Stimulated activated memory B cell treated with anti-CD40 and anti-IgM and Interleukin-4, amounts not matched to agents 10 μg/mL and 1 μg/mL and 100 μg/mL, for 72 hours (primary cell): ENCODE measurements around the gene TTLL3.
"Not testable (repeated sequence)": the region's sequence is repeated elsewhere in the genome, so short reads cannot be mapped to it uniquely, and the experiment has no call there.

ENCODE experiments used
- ATAC-seq: fragments of 150-1000 bp; cut with Tn5 transposase; 2 replicates; pipeline ENCODE4 v1.10.0; 2021
- H3K27ac Mint-ChIP-seq: one replicate; pipeline ENCODE4 v1.8.0; 2022; ENCODE audit warnings: mild to moderate bottlenecking, mixed read lengths
- H3K27me3 Mint-ChIP-seq: one replicate; pipeline ENCODE4 v1.8.0; 2022; ENCODE audit warnings: mixed read lengths
- H3K36me3 Mint-ChIP-seq: one replicate; pipeline ENCODE4 v1.8.0; 2022; ENCODE audit warnings: mixed read lengths
- H3K4me1 Mint-ChIP-seq: one replicate; pipeline ENCODE4 v1.8.0; 2022; ENCODE audit warnings: mixed read lengths
- H3K4me3 Mint-ChIP-seq: one replicate; pipeline ENCODE4 v1.8.0; 2022; ENCODE audit warnings: mild to moderate bottlenecking, moderate library complexity, mixed read lengths
- H3K9me3 Mint-ChIP-seq: one replicate; pipeline ENCODE4 v1.8.0; 2022; ENCODE audit warnings: mixed read lengths

TTLL3 gene

GRCh38 chr3:9834520-9835380, 24.7 kb downstream of the TTLL3 start:
- H3K27me3 Mint-ChIP-seq = no peaks in the 10 kb centered on the region
- H3K9me3 Mint-ChIP-seq = no peaks in the 10 kb centered on the region
- no peak overlapping the region for H3K27ac Mint-ChIP-seq
- H3K4me3 Mint-ChIP-seq = no peak overlapping the region
- H3K4me1 Mint-ChIP-seq = no peaks in the 10 kb centered on the region
- ATAC-seq = no peak
- peaks cover 63% of the 10 kb centered on the region for H3K36me3 Mint-ChIP-seq

- Mint-ChIP-seq H3K9me3 (no peaks in the 10 kb centered on the region), H3K27me3 (no peaks in the 10 kb centered on the region), H3K4me1 (peaks cover 12% of the 10 kb centered on the region), H3K27ac (no peak overlapping the region), H3K36me3 (peaks cover 80% of the 10 kb centered on the region), H3K4me3 (no peak overlapping the region)
- ATAC-seq = no peak
These were observed 27.9 kb downstream of the TTLL3 start for GRCh38 chr3:9837701-9838582.

GRCh38 chr3:9838856-9839255, 28.8 kb downstream of the TTLL3 start:
- Mint-ChIP-seq H3K4me3 (no peak overlapping the region), H3K27ac (no peak overlapping the region), H3K27me3 (no peaks in the 10 kb centered on the region), H3K9me3 (no peaks in the 10 kb centered on the region), H3K4me1 (peaks cover 22% of the 10 kb centered on the region), H3K36me3 (peaks cover 74% of the 10 kb centered on the region)
- no peak for ATAC-seq

- Mint-ChIP-seq H3K4me1 (peaks cover 30% of the 10 kb centered on the region), H3K27me3 (no peaks in the 10 kb centered on the region), H3K27ac (no peak overlapping the region), H3K4me3 (no peak overlapping the region), H3K9me3 (no peaks in the 10 kb centered on the region), H3K36me3 (peaks cover 54% of the 10 kb centered on the region)
- no peak for ATAC-seq
These were observed 31.0 kb downstream of the TTLL3 start for GRCh38 chr3:9841015-9841414.

- Mint-ChIP-seq H3K36me3 (peaks cover 35% of the 10 kb centered on the region), H3K4me1 (peaks cover 30% of the 10 kb centered on the region), H3K4me3 (peak within 1 kb of the TSS; percentile 93), H3K27ac (peak within 1 kb of the TSS; percentile 90), H3K9me3 (no peaks in the 10 kb centered on the region), H3K27me3 (no peaks in the 10 kb centered on the region)
- peak; percentile 99 for ATAC-seq
These were observed 33.8 kb downstream of the TTLL3 start, which contains the start of gene RPUSD3 for GRCh38 chr3:9843715-9844438. Gene RPUSD3 (minus strand): TSS chr3:9844008. CDS start chr3:9843990, 18 bp downstream.

- no peaks in the 10 kb centered on the region for H3K9me3 Mint-ChIP-seq
- H3K27me3 Mint-ChIP-seq = no peaks in the 10 kb centered on the region
- peaks cover 30% of the 10 kb centered on the region for H3K4me1 Mint-ChIP-seq
- H3K36me3 Mint-ChIP-seq = peaks cover 14% of the 10 kb centered on the region
- peak overlapping the region; percentile 24 for H3K27ac Mint-ChIP-seq
- ATAC-seq = no peak
- no peak overlapping the region for H3K4me3 Mint-ChIP-seq
These were observed 36.2 kb downstream of the TTLL3 start for GRCh38 chr3:9846231-9846630.

GRCh38 chr3:9846931-9847488, 36.9 kb downstream of the TTLL3 start:
- no peak for ATAC-seq
- Mint-ChIP-seq H3K27ac (peak overlapping the region; percentile 24), H3K27me3 (no peaks in the 10 kb centered on the region), H3K36me3 (peaks cover 6% of the 10 kb centered on the region), H3K4me3 (no peak overlapping the region), H3K9me3 (no peaks in the 10 kb centered on the region), H3K4me1 (peaks cover 26% of the 10 kb centered on the region)

GRCh38 chr3:9847870-9848269, 37.8 kb downstream of the TTLL3 start:
- not testable (repeated sequence) for H3K36me3 Mint-ChIP-seq, H3K4me3 Mint-ChIP-seq, H3K27me3 Mint-ChIP-seq, H3K9me3 Mint-ChIP-seq, H3K27ac Mint-ChIP-seq, ATAC-seq
- peaks cover 18% of the 10 kb centered on the region for H3K4me1 Mint-ChIP-seq

- not testable (repeated sequence) for H3K27ac Mint-ChIP-seq, H3K9me3 Mint-ChIP-seq, H3K4me1 Mint-ChIP-seq
These were observed 38.8 kb downstream of the TTLL3 start for GRCh38 chr3:9848860-9849259.

GRCh38 chr3:9851383-9851782, 41.3 kb downstream of the TTLL3 start:
- H3K4me1 Mint-ChIP-seq, H3K4me3 Mint-ChIP-seq, H3K9me3 Mint-ChIP-seq, H3K27ac Mint-ChIP-seq, H3K27me3 Mint-ChIP-seq, H3K36me3 Mint-ChIP-seq, ATAC-seq: not testable (repeated sequence)

More at GRCh38 chr3:9848860-9849259, 38.8 kb downstream of the TTLL3 start:
- not testable (repeated sequence) for ATAC-seq, H3K27me3 Mint-ChIP-seq, H3K4me3 Mint-ChIP-seq, H3K36me3 Mint-ChIP-seq

- H3K4me3 Mint-ChIP-seq, H3K27ac Mint-ChIP-seq, H3K36me3 Mint-ChIP-seq, H3K4me1 Mint-ChIP-seq, H3K27me3 Mint-ChIP-seq, H3K9me3 Mint-ChIP-seq, ATAC-seq: not testable (repeated sequence)
These were observed 41.9 kb downstream of the TTLL3 start for GRCh38 chr3:9851926-9852325.

GRCh38 chr3:9852528-9852927, 42.5 kb downstream of the TTLL3 start:
- Mint-ChIP-seq H3K4me3 (no peak overlapping the region), H3K4me1 (no peaks in the 10 kb centered on the region), H3K36me3 (no peaks in the 10 kb centered on the region), H3K9me3 (no peaks in the 10 kb centered on the region), H3K27ac (no peak overlapping the region), H3K27me3 (peaks cover 8% of the 10 kb centered on the region)
- ATAC-seq = no peak

- H3K9me3 Mint-ChIP-seq, H3K36me3 Mint-ChIP-seq, H3K4me3 Mint-ChIP-seq, ATAC-seq, H3K27me3 Mint-ChIP-seq, H3K4me1 Mint-ChIP-seq, H3K27ac Mint-ChIP-seq: not testable (repeated sequence)
These were observed 44.4 kb downstream of the TTLL3 start for GRCh38 chr3:9854291-9854940.

- no peaks in the 10 kb centered on the region for H3K4me1 Mint-ChIP-seq
- no peak for ATAC-seq
These were observed 45.5 kb downstream of the TTLL3 start for GRCh38 chr3:9855594-9855993.

More at GRCh38 chr3:9855594-9855993, 45.5 kb downstream of the TTLL3 start:
- no peak overlapping the region for H3K27ac Mint-ChIP-seq
- H3K27me3 Mint-ChIP-seq = peaks cover 8% of the 10 kb centered on the region
- H3K36me3 Mint-ChIP-seq = no peaks in the 10 kb centered on the region
- no peak overlapping the region for H3K4me3 Mint-ChIP-seq
- H3K9me3 Mint-ChIP-seq = no peaks in the 10 kb centered on the region
